ENCODE measurements around the gene CHN1. TPM values are rescaled to one million over a fixed set of nuclear protein-coding genes. Genes with fewer than 3 reads are reported as not detected.

CHN1 gene
- total RNA-seq, 1 donor from 2014 or later = 61.0 TPM

GRCh38 chr2:174774886-174775285 lies 230.3 kb downstream of the CHN1 start:
- no peak for TF ChIP-seq CTCF (conservative IDR thresholded peaks at IDR 0.05)
- Mint-ChIP-seq H3K9me3 (no peaks in the 10 kb centered on the region), H3K27me3 (ENCODE audit: low read depth) (no peaks in the 10 kb centered on the region), H3K4me3 (no peak overlapping the region), H3K4me1 (peaks cover 52% of the 10 kb centered on the region), H3K27ac (ENCODE audit: unreplicated experiment) (no peak overlapping the region), H3K36me3 (ENCODE audit: low read depth) (no peaks in the 10 kb centered on the region)
- DNase-seq (ENCODE audit: low read depth, low spot score) = no peak

GRCh38 chr2:174773215-174773614 lies 232.0 kb downstream of the CHN1 start:
- H3K27me3 Mint-ChIP-seq (ENCODE audit: low read depth) = no peaks in the 10 kb centered on the region
- no peak overlapping the region for H3K4me3 Mint-ChIP-seq
- H3K27ac Mint-ChIP-seq (ENCODE audit: unreplicated experiment) = no peak overlapping the region
- no peak for TF ChIP-seq CTCF (conservative IDR thresholded peaks at IDR 0.05)
- no peaks in the 10 kb centered on the region for H3K9me3 Mint-ChIP-seq
- no peak for DNase-seq (ENCODE audit: low read depth, low spot score)
- H3K4me1 Mint-ChIP-seq = peaks cover 49% of the 10 kb centered on the region
- no peaks in the 10 kb centered on the region for H3K36me3 Mint-ChIP-seq (ENCODE audit: low read depth)

- no peaks in the 10 kb centered on the region for H3K27me3 Mint-ChIP-seq (ENCODE audit: low read depth)
- no peak for TF ChIP-seq CTCF (conservative IDR thresholded peaks at IDR 0.05)
- H3K27ac Mint-ChIP-seq (ENCODE audit: unreplicated experiment) = peak overlapping the region; percentile 96
- no peaks in the 10 kb centered on the region for H3K36me3 Mint-ChIP-seq (ENCODE audit: low read depth)
- DNase-seq (ENCODE audit: low read depth, low spot score) = no peak
- no peaks in the 10 kb centered on the region for H3K9me3 Mint-ChIP-seq
- H3K4me3 Mint-ChIP-seq = no peak overlapping the region
- peaks cover 42% of the 10 kb centered on the region for H3K4me1 Mint-ChIP-seq
Measured at GRCh38 chr2:174772472-174772801, 232.7 kb downstream of the CHN1 start.

GRCh38 chr2:174771631-174772471 lies 233.3 kb downstream of the CHN1 start:
- Mint-ChIP-seq H3K9me3 (no peaks in the 10 kb centered on the region), H3K27me3 (ENCODE audit: low read depth) (no peaks in the 10 kb centered on the region), H3K27ac (ENCODE audit: unreplicated experiment) (peak overlapping the region; percentile 96), H3K4me1 (peaks cover 39% of the 10 kb centered on the region), H3K36me3 (ENCODE audit: low read depth) (no peaks in the 10 kb centered on the region), H3K4me3 (peak overlapping the region; percentile 25)
- DNase-seq (ENCODE audit: low read depth, low spot score) = peak; percentile 75
- TF ChIP-seq CTCF (conservative IDR thresholded peaks at IDR 0.05) = peak; percentile 88

- Mint-ChIP-seq H3K4me3 (no peak overlapping the region), H3K36me3 (ENCODE audit: low read depth) (no peaks in the 10 kb centered on the region), H3K27me3 (ENCODE audit: low read depth) (no peaks in the 10 kb centered on the region), H3K4me1 (peaks cover 39% of the 10 kb centered on the region), H3K27ac (ENCODE audit: unreplicated experiment) (peak overlapping the region; percentile 59), H3K9me3 (no peaks in the 10 kb centered on the region)
- no peak for TF ChIP-seq CTCF (conservative IDR thresholded peaks at IDR 0.05)
- DNase-seq (ENCODE audit: low read depth, low spot score) = no peak
Measured at GRCh38 chr2:174771136-174771535, 234.0 kb downstream of the CHN1 start.

All from neural crest cell (in vitro differentiated cells).